22Rv1 (cell line): Measurements from ENCODE around the gene CDKN2A.

Experiments
- CTCF ChIP-seq: fragments of 450-650 bp; IDR thresholded peaks from 2 replicates; pipeline ENCODE4 v1.5.1; 2017; ENCODE audit warnings: mild to moderate bottlenecking
- ZFX ChIP-seq: fragments of 450-650 bp; IDR thresholded peaks from 2 replicates; pipeline ENCODE4 v1.6.1; 2017; ENCODE audit warnings: antibody characterized with exemption, borderline replicate concordance

DNA sequence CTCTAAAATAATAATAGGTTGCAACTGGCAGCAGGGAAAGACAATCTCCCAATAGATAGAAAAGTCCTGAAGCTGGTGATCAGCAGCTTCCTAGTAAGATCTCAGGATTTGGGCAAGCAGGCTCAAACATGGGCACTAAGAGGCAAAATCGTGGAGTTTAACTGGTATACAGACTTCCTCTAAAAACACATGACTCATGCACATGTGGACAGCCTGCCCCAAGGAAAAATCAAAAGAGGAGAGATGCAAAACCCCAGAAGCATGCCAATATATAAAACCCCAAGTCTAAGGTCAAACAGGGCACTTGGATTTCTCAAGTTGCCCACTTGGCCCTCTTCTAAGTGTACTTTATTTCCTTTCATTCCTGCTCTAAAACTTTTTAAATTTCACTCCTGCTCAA lies 62.8 kb downstream of the CDKN2A start:
- no peak for TF ChIP-seq CTCF
- no peak for TF ChIP-seq ZFX
